Stomach (tissue), 9 donors: ENCODE data around the gene HAPSTR1. TPM values are rescaled to one million over a fixed set of nuclear protein-coding genes. Genes with fewer than 3 reads are reported as not detected.

Source experiments
- DNase-seq, 2 donors: peaks; one replicate each; pipeline versions ENCODE4 v3.0.0 to v3.0.0-alpha.2; 2013 to 2019
- H3K27ac ChIP-seq, 5 donors: fragments of 200-600 bp in 4 of 5; sonication (generic) in 4 of 5; one replicate each; pipeline ENCODE4 v1.5.1; 2013 to 2019; ENCODE audit warnings: mild to moderate bottlenecking in 1 of 5, moderate library complexity in 1 of 5
- H3K27me3 ChIP-seq, 3 donors: fragments of 200-600 bp; sonication (generic); one replicate each; pipeline ENCODE4 v1.5.1; 2017 to 2019; ENCODE audit warnings: mixed run types in 1 of 3
- H3K36me3 ChIP-seq, 4 donors: fragments of 200-600 bp; sonication (generic); 1 replicate in 3 of 4; 2 replicates in 1 of 4; pipeline ENCODE4 v1.5.1; 2016 to 2019
- H3K4me1 ChIP-seq, 4 donors: fragments of 200-600 bp; sonication (generic); one replicate each; pipeline ENCODE4 v1.5.1; 2016 to 2019
- H3K4me3 ChIP-seq, 4 donors: fragments of 200-600 bp; sonication (generic) in 3 of 4; one replicate each; pipeline ENCODE4 v1.5.1; 2016 to 2019; ENCODE audit warnings: mild to moderate bottlenecking in 1 of 4
- H3K9me3 ChIP-seq, 4 donors: fragments of 200-600 bp; sonication (generic); one replicate each; pipeline ENCODE4 v1.5.1; 2016 to 2019
- EP300 ChIP-seq: sonication (generic); formaldehyde crosslinking; IDR thresholded peaks from one replicate; pipeline ENCODE4 v1.6.1; 2017; ENCODE audit warnings: antibody characterized with exemption
- POLR2A ChIP-seq, 4 donors: fragments of 450-650 bp; IDR thresholded peaks; one replicate each; pipeline ENCODE4 v1.6.1; 2016; ENCODE audit warnings: antibody characterized with exemption in 4 of 4, control low read depth in 2 of 4, mild to moderate bottlenecking in 1 of 4, moderate library complexity in 1 of 4
- POLR2AphosphoS5 ChIP-seq, 3 donors: sonication (generic); formaldehyde crosslinking; IDR thresholded peaks; one replicate each; pipeline ENCODE4 v1.6.1; 2016; ENCODE audit warnings: antibody characterized with exemption in 3 of 3
- WGBS, 5 donors: extraction: QIAGEN DNeasy Blood & Tissue Kit in 3 of 5; methylation state at CpG; one replicate each; pipeline versions ENCODE4 v1.1.5 to v1.1.7; 2013 to 2018; 5-methylcytosine and 5-hydroxymethylcytosine counted together
- intact Hi-C: fragments of 100-400 bp; cut with DNase I; formaldehyde crosslinking; loops from one replicate; pipeline ENCODE4 v1.15.1; 2023; ENCODE audit warnings: low total_unique reads
- polyA plus RNA-seq, 3 donors: library from polyadenylated mRNA; stranded (reverse); fragments of 200-250 nt; gene quantifications; one replicate each; pipeline ENCODE4 v1.2.3, GENCODE V29; 2013
- total RNA-seq, 5 donors: library from RNA; depleted of rRNA; stranded (reverse); fragments of >200 nt; gene quantifications; one replicate each; pipeline versions ENCODE4 v1.1.0 to v1.2.3, GENCODE V29; 2014 to 2016
- TF ChIP-seq, protein P1 (sequence below), 7 experiments: fragments of 450-650 bp in 4 of 7; fragments of 200-600 bp in 3 of 7; sonication (generic) in 3 of 7; IDR thresholded peaks; one replicate each; pipeline ENCODE4 v1.5.1; 2016 to 2019; ENCODE audit warnings: antibody characterized with exemption in 7 of 7, control low read depth in 2 of 7, mild to moderate bottlenecking in 1 of 7
- donor health status: healthy with polysubstance abuse.
- donor health status: Bipolar disorder and iron deficiency.
- donor health status: healthy.

Gene HAPSTR1
- total and polyA plus RNA-seq, 8 donors: 6.6 to 84.1 (median 37.4) TPM

DNA sequence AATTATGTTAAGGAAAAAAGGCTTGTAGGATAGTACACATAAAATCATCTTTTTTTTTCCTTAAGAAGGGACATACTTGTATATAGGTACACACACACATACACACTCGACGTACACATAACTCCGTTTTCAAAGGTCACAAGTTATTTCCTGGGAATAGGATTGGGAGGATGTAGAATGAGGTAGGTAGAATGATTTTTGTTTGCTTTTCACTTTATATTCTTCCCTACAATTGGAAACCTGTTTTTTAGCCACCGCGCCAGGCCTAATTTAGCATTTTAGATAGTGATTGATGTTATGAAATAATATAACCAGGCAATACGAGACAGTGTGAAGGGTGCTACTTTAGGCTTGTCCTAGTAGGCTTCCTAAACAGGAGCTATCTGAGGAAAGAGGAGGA, 1.8 kb upstream of the HAPSTR1 start:
- intact Hi-C loops: no loop called here
- peaks cover 0 to 9% (median 0%) of the 10 kb centered on the region in 4 donors for H3K36me3 ChIP-seq
- DNase-seq: no peak
- WGBS, 5 donors: 90 to 93% (median 92%) methylated on average over 6 of the region's 6 CpGs
- no peaks in the 10 kb centered on the region for H3K27me3 ChIP-seq
- peak overlapping the region in 3 of 4 donors; percentile 57 to 86 (median 60) for H3K4me3 ChIP-seq
- H3K27ac ChIP-seq: peak overlapping the region in 3 of 5 donors; percentile 99 to 100 (median 100)
- no peaks in the 10 kb centered on the region for H3K9me3 ChIP-seq
- TF ChIP-seq POLR2A (IDR thresholded peaks at IDR 0.05) (no peak), EP300 (no peak), POLR2AphosphoS5 (IDR thresholded peaks at IDR 0.05) (no peak)
- TF ChIP-seq, protein P1, sequence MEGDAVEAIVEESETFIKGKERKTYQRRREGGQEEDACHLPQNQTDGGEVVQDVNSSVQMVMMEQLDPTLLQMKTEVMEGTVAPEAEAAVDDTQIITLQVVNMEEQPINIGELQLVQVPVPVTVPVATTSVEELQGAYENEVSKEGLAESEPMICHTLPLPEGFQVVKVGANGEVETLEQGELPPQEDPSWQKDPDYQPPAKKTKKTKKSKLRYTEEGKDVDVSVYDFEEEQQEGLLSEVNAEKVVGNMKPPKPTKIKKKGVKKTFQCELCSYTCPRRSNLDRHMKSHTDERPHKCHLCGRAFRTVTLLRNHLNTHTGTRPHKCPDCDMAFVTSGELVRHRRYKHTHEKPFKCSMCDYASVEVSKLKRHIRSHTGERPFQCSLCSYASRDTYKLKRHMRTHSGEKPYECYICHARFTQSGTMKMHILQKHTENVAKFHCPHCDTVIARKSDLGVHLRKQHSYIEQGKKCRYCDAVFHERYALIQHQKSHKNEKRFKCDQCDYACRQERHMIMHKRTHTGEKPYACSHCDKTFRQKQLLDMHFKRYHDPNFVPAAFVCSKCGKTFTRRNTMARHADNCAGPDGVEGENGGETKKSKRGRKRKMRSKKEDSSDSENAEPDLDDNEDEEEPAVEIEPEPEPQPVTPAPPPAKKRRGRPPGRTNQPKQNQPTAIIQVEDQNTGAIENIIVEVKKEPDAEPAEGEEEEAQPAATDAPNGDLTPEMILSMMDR (IDR thresholded peaks at IDR 0.05): no peak
- H3K4me1 ChIP-seq: peaks cover 15 to 30% (median 26%) of the 10 kb centered on the region in 4 donors

- peaks cover 0 to 14% (median 0%) of the 10 kb centered on the region in 4 donors for H3K36me3 ChIP-seq
- DNase-seq: peak; percentile 27 to 80
- H3K27me3 ChIP-seq: no peaks in the 10 kb centered on the region
- WGBS, 5 donors: 3 to 6% (median 4%) methylated on average over 39 to 85 of the region's 85 CpGs
- peak overlapping the region; percentile 57 to 86 (median 59) for H3K4me3 ChIP-seq
- H3K9me3 ChIP-seq: no peaks in the 10 kb centered on the region
- intact Hi-C loops: no loop called here
- H3K27ac ChIP-seq: peak overlapping the region; percentile 81 to 100 (median 99)
- peaks cover 21 to 37% (median 33%) of the 10 kb centered on the region in 4 donors for H3K4me1 ChIP-seq
- TF ChIP-seq, protein P1 (IDR thresholded peaks at IDR 0.05): no peak
- TF ChIP-seq POLR2AphosphoS5 (IDR thresholded peaks at IDR 0.05) (peak in 1 of 3 donors; percentile 17), POLR2A (IDR thresholded peaks at IDR 0.05) (no peak), EP300 (no peak)
Measured at GRCh38 chr16:9090101-9090959, 1.1 kb upstream of the HAPSTR1 start.

GRCh38 chr16:9091867-9092281, 430 bp downstream of the HAPSTR1 start:
- no peak for TF ChIP-seq EP300
- TF ChIP-seq POLR2AphosphoS5 (IDR thresholded peaks at IDR 0.05): no peak
- TF ChIP-seq, protein P1 (IDR thresholded peaks at IDR 0.05): no peak
- no peak for TF ChIP-seq POLR2A (IDR thresholded peaks at IDR 0.05)
- no peaks in the 10 kb centered on the region for H3K27me3 ChIP-seq
- peak overlapping the region; percentile 98 to 100 (median 99) for H3K27ac ChIP-seq
- peaks cover 36 to 53% (median 49%) of the 10 kb centered on the region in 4 donors for H3K4me1 ChIP-seq
- peaks cover 3 to 21% (median 8%) of the 10 kb centered on the region in 4 donors for H3K36me3 ChIP-seq
- intact Hi-C loops: no loop called here
- peak overlapping the region; percentile 72 to 99 (median 90) for H3K4me3 ChIP-seq
- H3K9me3 ChIP-seq: no peaks in the 10 kb centered on the region
- peak; percentile 41 to 73 for DNase-seq
- 0 to 3% (median 0%) methylated on average over 20 to 51 of the region's 51 CpGs for WGBS, 5 donors

- no peak for TF ChIP-seq POLR2AphosphoS5 (IDR thresholded peaks at IDR 0.05)
- no peak for TF ChIP-seq POLR2A (IDR thresholded peaks at IDR 0.05)
- TF ChIP-seq, protein P1 (IDR thresholded peaks at IDR 0.05): peak in 1 of 7 experiments; percentile 26
- peak overlapping the region; percentile 98 to 100 (median 99) for H3K27ac ChIP-seq
- peaks cover 7 to 27% (median 12%) of the 10 kb centered on the region in 4 donors for H3K36me3 ChIP-seq
- H3K9me3 ChIP-seq: no peaks in the 10 kb centered on the region
- WGBS, 5 donors: 0 to 2% (median 1%) methylated on average over 17 to 63 of the region's 64 CpGs
- peak; percentile 47 to 76 for DNase-seq
- peak overlapping the region; percentile 72 to 99 (median 90) for H3K4me3 ChIP-seq
- H3K4me1 ChIP-seq: peaks cover 41 to 58% (median 54%) of the 10 kb centered on the region in 4 donors
- no peaks in the 10 kb centered on the region for H3K27me3 ChIP-seq
- intact Hi-C loops: no loop called here
Measured at GRCh38 chr16:9092282-9092977, 986 bp downstream of the HAPSTR1 start.
